ENCODE data around the gene RNASE11. TPM values are rescaled to one million over a fixed set of nuclear protein-coding genes. Genes with fewer than 3 reads are reported as not detected.

The RNASE11 gene
- total RNA-seq, 1 experiment from 2014 or later, result not detected

DNA sequence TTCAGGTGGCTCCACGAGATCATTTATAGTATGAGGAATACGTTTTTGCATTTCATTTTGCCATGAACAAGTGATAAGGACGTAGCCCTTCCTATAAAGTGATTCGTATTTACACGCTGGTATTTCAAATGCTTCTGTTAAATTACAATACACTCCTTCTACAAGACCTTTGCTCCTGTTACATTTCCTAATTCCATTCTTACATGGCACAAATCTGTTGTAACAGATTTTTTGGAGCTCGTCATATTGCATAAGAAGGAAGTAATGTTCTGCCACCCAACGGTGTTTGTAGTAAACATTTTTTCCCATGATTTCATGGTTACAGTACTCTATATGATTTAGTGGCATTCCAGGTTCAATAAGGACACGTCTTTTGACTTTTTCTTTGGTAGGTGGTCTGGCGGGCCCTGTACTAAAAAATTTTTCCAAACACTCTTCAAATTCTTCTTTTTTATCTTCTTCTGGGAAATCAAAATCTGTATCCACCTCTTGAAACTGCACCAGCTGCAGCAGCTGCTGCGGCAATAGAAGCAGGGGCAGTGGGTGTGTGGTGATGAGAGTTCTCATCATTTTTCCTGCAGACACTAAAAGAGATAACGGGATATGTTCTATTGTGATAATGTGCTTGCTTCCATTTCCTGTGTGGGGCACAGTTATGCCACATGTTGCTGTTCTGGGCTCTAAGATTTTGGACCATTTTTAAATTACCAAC is 31.1 kb downstream of the RNASE11 start:
- no peaks in the 10 kb centered on the region for H3K27me3 ChIP-seq (replicated peaks; ENCODE audit: insufficient read depth, low read depth, low read length, poor library complexity)
- H3K9me3 ChIP-seq (ENCODE audit: low read depth, low read length, poor library complexity, severe bottlenecking), result no peaks in the 10 kb centered on the region
- H3K4me3 ChIP-seq (ENCODE audit: low read depth, low read length, poor library complexity, severe bottlenecking), result no peak overlapping the region
- DNase-seq (ENCODE audit: low spot score), result no peak
- H3K36me3 ChIP-seq (ENCODE audit: insufficient read depth, low read length, poor library complexity, severe bottlenecking), result no peaks in the 10 kb centered on the region
- intact Hi-C loops (cut with micrococcal nuclease; ENCODE audit: unreplicated experiment), result no loop called here
- TF ChIP-seq, protein P1, sequence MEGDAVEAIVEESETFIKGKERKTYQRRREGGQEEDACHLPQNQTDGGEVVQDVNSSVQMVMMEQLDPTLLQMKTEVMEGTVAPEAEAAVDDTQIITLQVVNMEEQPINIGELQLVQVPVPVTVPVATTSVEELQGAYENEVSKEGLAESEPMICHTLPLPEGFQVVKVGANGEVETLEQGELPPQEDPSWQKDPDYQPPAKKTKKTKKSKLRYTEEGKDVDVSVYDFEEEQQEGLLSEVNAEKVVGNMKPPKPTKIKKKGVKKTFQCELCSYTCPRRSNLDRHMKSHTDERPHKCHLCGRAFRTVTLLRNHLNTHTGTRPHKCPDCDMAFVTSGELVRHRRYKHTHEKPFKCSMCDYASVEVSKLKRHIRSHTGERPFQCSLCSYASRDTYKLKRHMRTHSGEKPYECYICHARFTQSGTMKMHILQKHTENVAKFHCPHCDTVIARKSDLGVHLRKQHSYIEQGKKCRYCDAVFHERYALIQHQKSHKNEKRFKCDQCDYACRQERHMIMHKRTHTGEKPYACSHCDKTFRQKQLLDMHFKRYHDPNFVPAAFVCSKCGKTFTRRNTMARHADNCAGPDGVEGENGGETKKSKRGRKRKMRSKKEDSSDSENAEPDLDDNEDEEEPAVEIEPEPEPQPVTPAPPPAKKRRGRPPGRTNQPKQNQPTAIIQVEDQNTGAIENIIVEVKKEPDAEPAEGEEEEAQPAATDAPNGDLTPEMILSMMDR (conservative IDR thresholded peaks at IDR 0.05; ENCODE audit: low read depth, low read length), result no peak
- TF ChIP-seq EZH2 (IDR thresholded peaks at IDR 0.05; ENCODE audit: borderline replicate concordance, low read depth, low read length, poor library complexity, severe bottlenecking), result no peak
- ChIA-PET CTCF (no interaction called here), POLR2A (ENCODE audit: low non-redundant PET) (no interaction called here)
- H3K27ac ChIP-seq (ENCODE audit: low read depth, low read length, poor library complexity, severe bottlenecking), result no peak overlapping the region
- BruUV-seq (replicated peaks), result no TSS peak
- H3K4me1 ChIP-seq (ENCODE audit: insufficient read depth, low read length, poor library complexity, severe bottlenecking), result no peaks in the 10 kb centered on the region

DNA sequence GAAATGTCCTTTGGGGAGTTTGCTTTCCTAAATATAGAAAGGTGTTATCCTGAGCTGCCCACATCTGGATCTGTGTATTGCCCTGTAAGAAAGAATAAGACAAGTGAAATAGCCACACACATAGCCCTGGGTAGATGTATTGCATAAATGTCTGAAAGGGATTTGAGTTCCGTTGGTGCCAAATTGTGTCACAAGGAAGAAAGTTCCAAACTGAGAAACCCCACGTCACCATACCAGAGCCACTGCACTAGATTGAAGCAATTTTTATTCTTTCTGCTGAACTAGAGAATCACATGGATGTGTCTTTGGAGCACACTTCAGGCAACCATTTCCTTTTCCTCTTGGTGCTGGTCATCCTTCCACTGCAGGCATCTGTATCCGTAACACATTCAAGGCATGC is 32.0 kb downstream of the RNASE11 start:
- POLR2A ChIA-PET (ENCODE audit: low non-redundant PET), result no interaction called here
- no peak for TF ChIP-seq EZH2 (IDR thresholded peaks at IDR 0.05; ENCODE audit: borderline replicate concordance, low read depth, low read length, poor library complexity, severe bottlenecking)
- TF ChIP-seq, protein P1 (conservative IDR thresholded peaks at IDR 0.05; ENCODE audit: low read depth, low read length), result no peak
- Histone ChIP-seq H3K4me1 (ENCODE audit: insufficient read depth, low read length, poor library complexity, severe bottlenecking) (no peaks in the 10 kb centered on the region), H3K9me3 (ENCODE audit: low read depth, low read length, poor library complexity, severe bottlenecking) (no peaks in the 10 kb centered on the region), H3K4me3 (ENCODE audit: low read depth, low read length, poor library complexity, severe bottlenecking) (no peak overlapping the region), H3K36me3 (ENCODE audit: insufficient read depth, low read length, poor library complexity, severe bottlenecking) (no peaks in the 10 kb centered on the region), H3K27ac (ENCODE audit: low read depth, low read length, poor library complexity, severe bottlenecking) (no peak overlapping the region), H3K27me3 (replicated peaks; ENCODE audit: insufficient read depth, low read depth, low read length, poor library complexity) (no peaks in the 10 kb centered on the region)
- intact Hi-C loops (cut with micrococcal nuclease; ENCODE audit: unreplicated experiment), result no loop called here
- BruUV-seq (replicated peaks), result no TSS peak
- CTCF ChIA-PET, result no interaction called here
- DNase-seq (ENCODE audit: low spot score), result no peak

GRCh38 chr14:20553024-20553423 is 34.8 kb downstream of the RNASE11 start:
- H3K27me3 ChIP-seq (replicated peaks; ENCODE audit: insufficient read depth, low read depth, low read length, poor library complexity), result no peaks in the 10 kb centered on the region
- intact Hi-C loops (cut with micrococcal nuclease; ENCODE audit: unreplicated experiment), result loop anchor here (5.0 kb wide), 1 partner anchor 34 kb away; the partner anchor contains the start of gene RNASE11

More at GRCh38 chr14:20553024-20553423, 34.8 kb downstream of the RNASE11 start:
- POLR2A ChIA-PET (ENCODE audit: low non-redundant PET), result no interaction called here
- no peaks in the 10 kb centered on the region for H3K4me1 ChIP-seq (ENCODE audit: insufficient read depth, low read length, poor library complexity, severe bottlenecking)
- no peak for DNase-seq (ENCODE audit: low spot score)
- TF ChIP-seq, protein P1 (conservative IDR thresholded peaks at IDR 0.05; ENCODE audit: low read depth, low read length), result no peak
- TF ChIP-seq EZH2 (IDR thresholded peaks at IDR 0.05; ENCODE audit: borderline replicate concordance, low read depth, low read length, poor library complexity, severe bottlenecking), result no peak
- BruUV-seq (replicated peaks), result no TSS peak
- no peaks in the 10 kb centered on the region for H3K9me3 ChIP-seq (ENCODE audit: low read depth, low read length, poor library complexity, severe bottlenecking)
- H3K27ac ChIP-seq (ENCODE audit: low read depth, low read length, poor library complexity, severe bottlenecking), result no peak overlapping the region
- H3K4me3 ChIP-seq (ENCODE audit: low read depth, low read length, poor library complexity, severe bottlenecking), result no peak overlapping the region
- CTCF ChIA-PET, result no interaction called here
- H3K36me3 ChIP-seq (ENCODE audit: insufficient read depth, low read length, poor library complexity, severe bottlenecking), result no peaks in the 10 kb centered on the region

Measured in A673 (cell line).